Breast epithelium (tissue), 4 donors: ENCODE results near the gene ASIC4. TPM values are rescaled to one million over a fixed set of nuclear protein-coding genes. Genes with fewer than 3 reads are reported as not detected.

Experiments used
- DNase-seq, 2 donors: peaks; one replicate each; pipeline ENCODE4 v3.0.0-alpha.2; 2019; ENCODE audit warnings: low spot score in 2 of 2
- H3K27ac ChIP-seq, 2 donors: fragments of 200-600 bp; sonication (generic) in 1 of 2; one replicate each; pipeline ENCODE4 v1.5.1; 2016 to 2019; ENCODE audit warnings: mild to moderate bottlenecking in 1 of 2
- H3K27me3 ChIP-seq, 2 donors: fragments of 200-600 bp; sonication (generic) in 1 of 2; one replicate each; pipeline versions ENCODE4 v1.5.1 to v1.6.0; 2017 to 2019; ENCODE audit warnings: control low read depth in 1 of 2, mild to moderate bottlenecking in 1 of 2
- H3K36me3 ChIP-seq: fragments of 200-600 bp; one replicate; pipeline ENCODE4 v1.5.1; 2019
- H3K4me1 ChIP-seq, 2 donors: fragments of 200-600 bp; sonication (generic); one replicate each; pipeline ENCODE4 v1.5.1; 2016 to 2019; ENCODE audit warnings: control low read depth in 1 of 2
- H3K4me3 ChIP-seq, 3 donors: fragments of 200-600 bp; sonication (generic); 1 replicate in 2 of 3; 2 replicates in 1 of 3; pipeline ENCODE4 v1.5.1; 2016 to 2019; ENCODE audit warnings: mild to moderate bottlenecking in 3 of 3, moderate library complexity in 2 of 3
- H3K9me3 ChIP-seq, 2 donors: fragments of 200-600 bp; sonication (generic) in 1 of 2; one replicate each; pipeline ENCODE4 v1.5.1; 2016 to 2019; ENCODE audit warnings: control low read depth in 1 of 2
- POLR2A ChIP-seq: fragments of 450-650 bp; IDR thresholded peaks from one replicate; pipeline ENCODE4 v1.6.1; 2016; ENCODE audit warnings: antibody characterized with exemption, mild to moderate bottlenecking, moderate library complexity
- POLR2AphosphoS5 ChIP-seq, 3 donors: sonication (generic); formaldehyde crosslinking; IDR thresholded peaks; one replicate each; pipeline ENCODE4 v1.6.1; 2017; ENCODE audit warnings: antibody characterized with exemption in 3 of 3
- intact Hi-C: fragments of 100-400 bp; cut with DNase I; formaldehyde crosslinking; loops from one replicate; pipeline ENCODE4 v1.15.1; 2023; ENCODE audit warnings: low total_unique reads
- total RNA-seq, 3 donors: library from RNA; depleted of rRNA; stranded (reverse); fragments of >200 nt; gene quantifications; one replicate each; pipeline ENCODE4 v1.1.0, GENCODE V29; 2016
- TF ChIP-seq, protein P1 (sequence below), 3 donors: fragments of 450-650 bp; IDR thresholded peaks; one replicate each; pipeline ENCODE4 v1.5.1; 2016 to 2017; ENCODE audit warnings: antibody characterized with exemption in 3 of 3, mild to moderate bottlenecking in 3 of 3, moderate library complexity in 3 of 3

Gene ASIC4
- total RNA-seq, 3 donors from 2014 or later: 0.44 TPM; not detected in 2

DNA sequence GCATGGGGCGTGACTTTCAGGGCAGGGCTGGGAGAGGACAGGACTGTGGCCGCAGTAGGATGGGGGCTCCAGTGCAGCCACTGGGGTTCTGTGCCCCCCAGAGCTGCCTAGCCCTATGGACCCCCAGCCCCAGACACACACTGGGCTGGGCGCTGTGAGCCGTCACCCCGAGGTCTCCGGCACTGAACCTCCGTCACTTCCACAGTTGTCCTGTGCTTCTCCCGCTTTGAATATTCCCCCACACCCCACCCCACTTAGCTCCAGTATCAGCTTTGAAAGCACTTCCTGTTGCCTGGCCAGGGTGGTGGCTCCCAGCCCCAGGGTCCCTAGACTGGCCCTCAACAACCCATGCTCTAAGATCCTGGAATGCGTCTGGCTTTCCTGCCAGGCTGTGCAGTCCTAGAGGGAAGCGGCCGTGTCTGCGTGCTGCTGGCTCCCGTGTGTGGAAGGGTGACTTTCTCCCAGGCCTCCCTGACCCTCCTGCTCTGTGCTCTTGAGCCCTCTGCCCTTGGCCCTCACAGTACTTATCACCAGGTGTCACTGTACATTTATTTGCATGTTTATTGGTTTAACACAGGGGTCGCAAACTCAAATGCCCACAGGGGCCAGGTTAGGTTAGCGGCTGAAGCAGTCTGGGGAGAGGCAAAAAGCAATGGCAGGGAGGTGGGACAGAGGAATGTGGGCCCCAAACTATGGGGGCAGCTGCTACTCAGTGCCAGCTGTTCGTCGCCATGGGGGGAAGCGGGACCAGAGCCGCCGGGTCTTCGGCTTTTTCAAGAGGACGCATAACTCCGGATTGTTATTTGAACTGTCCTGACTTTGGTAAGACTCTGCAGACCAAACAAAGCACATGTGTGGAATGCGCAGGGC lies 47.1 kb downstream of the ASIC4 start:
- Histone ChIP-seq H3K9me3 (no peaks in the 10 kb centered on the region), H3K4me1 (no peaks in the 10 kb centered on the region), H3K27me3 (no peaks in the 10 kb centered on the region), H3K27ac (no peak overlapping the region), H3K4me3 (no peak overlapping the region), H3K36me3 (no peaks in the 10 kb centered on the region)
- intact Hi-C loops: no loop called here
- TF ChIP-seq POLR2A (no peak), POLR2AphosphoS5 (IDR thresholded peaks at IDR 0.05) (no peak)
- TF ChIP-seq, protein P1, sequence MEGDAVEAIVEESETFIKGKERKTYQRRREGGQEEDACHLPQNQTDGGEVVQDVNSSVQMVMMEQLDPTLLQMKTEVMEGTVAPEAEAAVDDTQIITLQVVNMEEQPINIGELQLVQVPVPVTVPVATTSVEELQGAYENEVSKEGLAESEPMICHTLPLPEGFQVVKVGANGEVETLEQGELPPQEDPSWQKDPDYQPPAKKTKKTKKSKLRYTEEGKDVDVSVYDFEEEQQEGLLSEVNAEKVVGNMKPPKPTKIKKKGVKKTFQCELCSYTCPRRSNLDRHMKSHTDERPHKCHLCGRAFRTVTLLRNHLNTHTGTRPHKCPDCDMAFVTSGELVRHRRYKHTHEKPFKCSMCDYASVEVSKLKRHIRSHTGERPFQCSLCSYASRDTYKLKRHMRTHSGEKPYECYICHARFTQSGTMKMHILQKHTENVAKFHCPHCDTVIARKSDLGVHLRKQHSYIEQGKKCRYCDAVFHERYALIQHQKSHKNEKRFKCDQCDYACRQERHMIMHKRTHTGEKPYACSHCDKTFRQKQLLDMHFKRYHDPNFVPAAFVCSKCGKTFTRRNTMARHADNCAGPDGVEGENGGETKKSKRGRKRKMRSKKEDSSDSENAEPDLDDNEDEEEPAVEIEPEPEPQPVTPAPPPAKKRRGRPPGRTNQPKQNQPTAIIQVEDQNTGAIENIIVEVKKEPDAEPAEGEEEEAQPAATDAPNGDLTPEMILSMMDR (IDR thresholded peaks at IDR 0.05): no peak
- no peak for DNase-seq

DNA sequence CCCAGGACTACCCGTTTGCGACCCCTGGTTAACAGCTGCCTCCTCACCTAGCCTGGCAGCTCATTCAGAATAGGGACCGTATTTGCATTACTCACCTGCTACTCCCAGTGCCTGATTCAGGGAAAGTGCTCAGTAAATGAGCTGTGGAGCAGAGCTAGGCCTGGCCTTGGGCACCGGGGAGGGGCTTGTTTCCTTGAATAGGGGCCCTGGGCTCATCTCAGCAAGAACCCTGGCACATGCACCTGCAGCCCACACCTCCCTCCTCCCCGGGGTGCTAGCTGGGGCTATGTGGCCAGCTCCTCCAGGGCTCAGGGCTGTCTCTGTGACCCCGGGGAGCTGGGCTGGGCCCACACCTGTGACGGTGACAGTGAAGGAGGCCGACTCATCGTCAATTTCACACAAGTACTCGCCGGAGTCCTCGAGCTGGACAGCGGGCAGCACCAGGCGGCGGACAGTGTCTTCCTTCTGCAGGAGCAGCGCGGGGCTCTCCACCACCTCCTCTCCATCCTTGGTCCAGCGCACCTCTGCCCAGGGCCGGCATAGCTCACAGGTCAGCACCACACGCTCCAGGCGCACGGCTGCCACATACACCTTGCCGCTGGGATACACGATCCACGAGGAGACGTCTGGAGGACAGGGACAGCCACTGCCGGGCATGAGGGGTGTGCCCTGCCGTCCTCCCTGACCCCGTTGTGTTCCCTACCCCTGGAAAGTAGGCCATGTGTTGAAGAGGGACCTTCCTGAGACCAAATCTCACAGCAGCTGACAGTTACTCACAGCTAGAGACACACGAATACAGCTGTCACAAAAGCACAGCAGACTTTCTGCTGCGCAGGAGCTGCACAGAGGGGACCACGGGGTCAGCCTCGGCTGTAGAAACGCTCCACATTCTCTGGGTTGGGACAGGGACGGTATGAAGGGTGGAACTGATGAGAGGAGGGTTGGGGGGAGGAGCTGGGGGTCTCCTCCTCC lies 48.1 kb downstream of the ASIC4 start:
- no peak for DNase-seq
- intact Hi-C loops: no loop called here
- Histone ChIP-seq H3K36me3 (no peaks in the 10 kb centered on the region), H3K9me3 (no peaks in the 10 kb centered on the region), H3K27ac (no peak overlapping the region), H3K4me3 (no peak overlapping the region), H3K4me1 (no peaks in the 10 kb centered on the region), H3K27me3 (no peaks in the 10 kb centered on the region)
- TF ChIP-seq POLR2AphosphoS5 (IDR thresholded peaks at IDR 0.05) (no peak), POLR2A (no peak)
- TF ChIP-seq, protein P1 (IDR thresholded peaks at IDR 0.05): no peak

DNA sequence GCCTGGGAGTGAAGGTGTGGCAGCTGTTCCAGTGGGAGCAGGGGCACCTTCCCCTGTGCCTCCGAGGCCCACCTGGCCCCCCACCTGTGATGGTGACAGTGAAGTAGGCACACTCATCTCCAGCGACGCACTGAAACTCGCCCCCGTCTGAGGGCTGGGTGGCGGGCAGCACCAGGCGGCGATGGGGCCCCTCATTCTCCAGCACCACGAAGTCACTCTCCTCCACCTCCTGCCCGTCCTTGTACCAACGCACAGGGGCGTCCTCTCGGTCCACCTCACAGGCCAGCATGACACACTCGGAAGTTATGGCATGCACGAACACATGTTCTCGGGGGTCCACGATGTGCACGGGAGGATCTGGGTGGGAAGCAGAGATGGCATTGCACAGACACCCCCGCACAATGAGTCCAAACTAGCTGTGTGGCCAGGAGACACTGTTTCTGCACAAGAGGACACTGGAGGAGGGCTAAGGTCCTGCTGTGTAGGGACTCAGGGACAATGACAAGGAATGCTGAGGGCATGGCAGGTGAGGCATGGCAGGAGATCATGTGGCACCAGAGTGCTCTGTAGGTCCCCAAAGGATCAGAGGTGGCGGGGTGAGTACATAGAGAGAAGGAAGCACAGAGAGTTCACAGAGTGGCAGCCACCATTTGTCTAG lies 49.1 kb downstream of the ASIC4 start:
- Histone ChIP-seq H3K9me3 (no peaks in the 10 kb centered on the region), H3K27me3 (no peaks in the 10 kb centered on the region), H3K4me1 (no peaks in the 10 kb centered on the region), H3K36me3 (no peaks in the 10 kb centered on the region), H3K27ac (no peak overlapping the region), H3K4me3 (no peak overlapping the region)
- intact Hi-C loops: no loop called here
- TF ChIP-seq, protein P1 (IDR thresholded peaks at IDR 0.05): no peak
- no peak for TF ChIP-seq POLR2AphosphoS5 (IDR thresholded peaks at IDR 0.05)
- DNase-seq: no peak

DNA sequence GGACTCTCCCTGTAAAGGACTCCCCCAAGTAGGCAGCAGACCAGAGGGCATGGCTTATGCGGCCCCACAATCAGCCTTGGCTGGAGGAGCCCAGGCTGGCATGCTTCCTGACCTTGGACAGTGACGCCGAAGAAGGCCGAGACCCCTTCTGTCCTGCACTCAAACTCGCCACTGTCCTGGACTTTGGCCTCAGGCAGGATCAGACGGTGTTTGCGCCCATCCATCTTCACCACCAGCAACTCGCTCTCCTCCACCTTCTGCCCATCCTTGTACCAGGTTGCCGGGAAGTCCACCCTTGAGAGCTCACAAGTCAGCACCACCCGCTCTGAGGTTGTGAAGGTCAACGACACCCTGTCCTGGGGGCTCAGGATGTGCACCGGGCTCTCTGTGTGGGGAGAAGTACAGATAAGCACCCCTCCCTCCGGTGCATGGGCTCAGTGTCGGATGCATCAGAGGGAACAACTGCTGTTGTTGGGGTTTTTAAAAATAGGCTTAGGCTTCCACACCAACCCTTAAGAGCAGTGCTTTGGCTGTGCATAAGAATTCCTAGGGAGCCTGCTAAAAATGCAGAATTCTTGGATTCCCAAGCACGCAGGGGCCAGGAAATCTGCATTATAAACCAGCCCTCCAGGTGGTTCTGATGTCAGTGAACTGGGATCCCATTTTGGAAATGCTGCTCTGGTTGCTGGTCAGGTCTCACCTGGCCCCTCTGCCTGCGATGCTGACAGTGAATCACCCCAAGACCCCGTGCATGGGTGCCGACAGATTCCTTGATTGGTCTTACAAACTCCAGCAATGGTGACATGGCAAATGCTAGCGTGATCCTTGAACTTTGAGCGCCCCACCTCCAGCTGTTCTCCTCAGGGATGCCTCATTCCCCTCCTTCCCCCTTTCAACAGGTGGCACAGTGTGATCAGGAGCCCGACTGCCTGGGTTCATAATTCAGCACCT lies 51.1 kb downstream of the ASIC4 start:
- no peaks in the 10 kb centered on the region for H3K4me1 ChIP-seq
- H3K27me3 ChIP-seq: no peaks in the 10 kb centered on the region
- H3K27ac ChIP-seq: no peak overlapping the region
- TF ChIP-seq POLR2AphosphoS5 (IDR thresholded peaks at IDR 0.05): no peak
- TF ChIP-seq, protein P1 (IDR thresholded peaks at IDR 0.05): no peak
- no peak for TF ChIP-seq POLR2A
- H3K4me3 ChIP-seq: no peak overlapping the region
- intact Hi-C loops: no loop called here
- H3K36me3 ChIP-seq: no peaks in the 10 kb centered on the region
- DNase-seq: no peak
- no peaks in the 10 kb centered on the region for H3K9me3 ChIP-seq
